Uterus (tissue), 4 donors: ENCODE results near the gene DACT1. TPM values are rescaled to one million over a fixed set of nuclear protein-coding genes. Genes with fewer than 3 reads are reported as not detected.

ENCODE experiments used
- DNase-seq, 2 donors: peaks; one replicate each; pipeline ENCODE4 v3.0.0-alpha.2; 2019 to 2020
- H3K27ac ChIP-seq, 2 donors: fragments of 200-600 bp; sonication (generic); 1 replicate in 1 of 2; 2 replicates in 1 of 2; pipeline ENCODE4 v1.5.1; 2016 to 2018
- H3K27me3 ChIP-seq, 2 donors: fragments of 200-600 bp; sonication (generic); one replicate each; pipeline ENCODE4 v1.5.1; 2018 to 2019; ENCODE audit warnings: control low read depth in 1 of 2
- H3K36me3 ChIP-seq, 2 donors: fragments of 200-600 bp; sonication (generic); one replicate each; pipeline ENCODE4 v1.5.1; 2019; ENCODE audit warnings: control low read depth in 1 of 2
- H3K4me1 ChIP-seq, 2 donors: fragments of 200-600 bp; sonication (generic); one replicate each; pipeline ENCODE4 v1.5.1; 2018 to 2019; ENCODE audit warnings: control low read depth in 1 of 2
- H3K4me3 ChIP-seq, 2 donors: fragments of 200-600 bp; sonication (generic); 1 replicate in 1 of 2; 2 replicates in 1 of 2; pipeline ENCODE4 v1.5.1; 2018 to 2019; ENCODE audit warnings: mild to moderate bottlenecking in 1 of 2
- H3K9me3 ChIP-seq, 2 donors: fragments of 200-600 bp; sonication (generic); one replicate each; pipeline ENCODE4 v1.5.1; 2019; ENCODE audit warnings: control low read depth in 1 of 2
- POLR2A ChIP-seq, 2 donors: fragments of 450-650 bp; IDR thresholded peaks; one replicate each; pipeline ENCODE4 v1.6.1; 2016; ENCODE audit warnings: antibody characterized with exemption in 2 of 2, mild to moderate bottlenecking in 1 of 2, moderate library complexity in 1 of 2
- intact Hi-C: fragments of 100-400 bp; cut with DNase I; formaldehyde crosslinking; loops from one replicate; pipeline ENCODE4 v1.15.1; 2023; ENCODE audit warnings: low total_unique reads
- total RNA-seq, 4 donors: library from RNA; depleted of rRNA in 3 of 4; stranded (reverse); fragments of >200 nt in 3 of 4; gene quantifications; one replicate each; pipeline versions ENCODE4 v1.1.0 to v1.2.4, GENCODE V29; 2014 to 2023
- TF ChIP-seq, protein P1 (sequence below), 4 experiments: fragments of 200-600 bp in 2 of 4; fragments of 450-650 bp in 2 of 4; sonication (generic) in 2 of 4; IDR thresholded peaks; one replicate each; pipeline ENCODE4 v1.5.1; 2016 to 2019; ENCODE audit warnings: antibody characterized with exemption in 4 of 4, mild to moderate bottlenecking in 2 of 4, moderate library complexity in 1 of 4
- donor health status: DM: yes; HTN: yes; CAD: no.

Gene DACT1
- total RNA-seq, 4 donors from 2014 or later: 1.5 to 49.6 (median 10.5) TPM

DNA sequence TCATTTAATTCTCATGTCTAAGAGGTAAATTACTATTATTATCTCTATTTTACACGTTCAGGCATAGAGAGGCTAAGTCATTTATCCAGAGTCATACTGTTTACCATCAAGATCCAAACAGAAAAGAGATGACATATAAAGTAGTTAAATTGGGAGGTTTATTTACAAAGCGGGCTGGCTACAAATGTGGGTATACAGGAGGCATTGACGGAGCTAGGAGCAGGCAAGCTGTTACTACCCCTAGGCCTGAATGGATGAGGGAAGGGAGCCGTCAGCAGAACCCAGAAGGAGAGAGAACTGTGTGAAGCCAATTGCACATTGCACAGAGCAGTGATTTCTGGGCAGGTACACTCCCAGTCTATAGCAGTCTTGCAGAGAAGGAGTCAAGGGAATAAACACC lies 39.8 kb downstream of the DACT1 start:
- no peak for DNase-seq
- Histone ChIP-seq H3K9me3 (no peaks in the 10 kb centered on the region), H3K36me3 (no peaks in the 10 kb centered on the region), H3K27me3 (no peaks in the 10 kb centered on the region), H3K27ac (no peak overlapping the region), H3K4me1 (no peaks in the 10 kb centered on the region), H3K4me3 (no peak overlapping the region)
- TF ChIP-seq, protein P1, sequence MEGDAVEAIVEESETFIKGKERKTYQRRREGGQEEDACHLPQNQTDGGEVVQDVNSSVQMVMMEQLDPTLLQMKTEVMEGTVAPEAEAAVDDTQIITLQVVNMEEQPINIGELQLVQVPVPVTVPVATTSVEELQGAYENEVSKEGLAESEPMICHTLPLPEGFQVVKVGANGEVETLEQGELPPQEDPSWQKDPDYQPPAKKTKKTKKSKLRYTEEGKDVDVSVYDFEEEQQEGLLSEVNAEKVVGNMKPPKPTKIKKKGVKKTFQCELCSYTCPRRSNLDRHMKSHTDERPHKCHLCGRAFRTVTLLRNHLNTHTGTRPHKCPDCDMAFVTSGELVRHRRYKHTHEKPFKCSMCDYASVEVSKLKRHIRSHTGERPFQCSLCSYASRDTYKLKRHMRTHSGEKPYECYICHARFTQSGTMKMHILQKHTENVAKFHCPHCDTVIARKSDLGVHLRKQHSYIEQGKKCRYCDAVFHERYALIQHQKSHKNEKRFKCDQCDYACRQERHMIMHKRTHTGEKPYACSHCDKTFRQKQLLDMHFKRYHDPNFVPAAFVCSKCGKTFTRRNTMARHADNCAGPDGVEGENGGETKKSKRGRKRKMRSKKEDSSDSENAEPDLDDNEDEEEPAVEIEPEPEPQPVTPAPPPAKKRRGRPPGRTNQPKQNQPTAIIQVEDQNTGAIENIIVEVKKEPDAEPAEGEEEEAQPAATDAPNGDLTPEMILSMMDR (IDR thresholded peaks at IDR 0.05): no peak
- TF ChIP-seq POLR2A (IDR thresholded peaks at IDR 0.05): no peak
- intact Hi-C loops: no loop called here

DNA sequence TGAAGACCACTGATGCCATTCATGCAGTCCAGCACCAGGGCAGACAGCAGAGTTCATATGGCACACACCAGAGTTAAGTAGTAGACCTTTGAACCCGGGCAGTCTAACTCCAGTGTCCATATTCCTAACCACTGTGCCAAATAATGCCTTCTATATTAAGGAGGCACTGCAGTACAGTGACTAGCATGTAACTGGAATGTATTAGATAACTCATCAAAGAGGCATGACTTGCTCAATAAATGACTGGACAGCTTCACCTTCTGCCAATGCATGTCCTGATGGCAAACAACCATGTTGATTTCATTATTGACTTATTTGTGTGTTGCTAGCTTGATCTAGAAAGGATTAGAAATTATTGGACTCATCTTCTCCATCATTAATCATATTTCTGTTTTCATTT lies 40.2 kb downstream of the DACT1 start:
- no peaks in the 10 kb centered on the region for H3K9me3 ChIP-seq
- no peaks in the 10 kb centered on the region for H3K27me3 ChIP-seq
- H3K27ac ChIP-seq: no peak overlapping the region
- H3K4me1 ChIP-seq: no peaks in the 10 kb centered on the region
- no peaks in the 10 kb centered on the region for H3K36me3 ChIP-seq
- no peak for DNase-seq
- TF ChIP-seq POLR2A (IDR thresholded peaks at IDR 0.05): no peak
- TF ChIP-seq, protein P1 (IDR thresholded peaks at IDR 0.05): no peak
- intact Hi-C loops: no loop called here
- no peak overlapping the region for H3K4me3 ChIP-seq

DNA sequence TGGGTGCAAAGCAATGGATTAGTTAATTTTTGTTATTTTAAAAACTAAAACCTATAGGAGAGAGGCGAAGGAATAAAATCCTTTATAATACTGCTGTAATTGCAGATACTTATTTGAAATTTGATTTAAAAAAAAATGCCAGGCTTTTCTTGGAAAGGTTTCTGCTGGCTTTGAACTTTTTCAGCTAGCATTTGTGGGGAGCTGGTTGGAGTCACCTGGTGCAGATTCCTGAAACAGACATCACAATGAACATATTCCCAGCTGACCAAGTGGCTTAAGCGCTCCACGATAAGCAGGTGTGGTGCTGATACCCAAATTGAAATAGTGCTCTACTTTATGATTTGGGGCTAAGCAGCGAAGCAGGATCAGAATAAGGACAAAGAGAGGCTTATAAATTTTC lies 42.9 kb downstream of the DACT1 start:
- H3K4me1 ChIP-seq: no peaks in the 10 kb centered on the region
- no peaks in the 10 kb centered on the region for H3K36me3 ChIP-seq
- TF ChIP-seq, protein P1 (IDR thresholded peaks at IDR 0.05): no peak
- TF ChIP-seq POLR2A (IDR thresholded peaks at IDR 0.05): no peak
- H3K27me3 ChIP-seq: no peaks in the 10 kb centered on the region
- intact Hi-C loops: no loop called here
- H3K4me3 ChIP-seq: no peak overlapping the region
- DNase-seq: no peak
- no peaks in the 10 kb centered on the region for H3K9me3 ChIP-seq
- no peak overlapping the region for H3K27ac ChIP-seq

DNA sequence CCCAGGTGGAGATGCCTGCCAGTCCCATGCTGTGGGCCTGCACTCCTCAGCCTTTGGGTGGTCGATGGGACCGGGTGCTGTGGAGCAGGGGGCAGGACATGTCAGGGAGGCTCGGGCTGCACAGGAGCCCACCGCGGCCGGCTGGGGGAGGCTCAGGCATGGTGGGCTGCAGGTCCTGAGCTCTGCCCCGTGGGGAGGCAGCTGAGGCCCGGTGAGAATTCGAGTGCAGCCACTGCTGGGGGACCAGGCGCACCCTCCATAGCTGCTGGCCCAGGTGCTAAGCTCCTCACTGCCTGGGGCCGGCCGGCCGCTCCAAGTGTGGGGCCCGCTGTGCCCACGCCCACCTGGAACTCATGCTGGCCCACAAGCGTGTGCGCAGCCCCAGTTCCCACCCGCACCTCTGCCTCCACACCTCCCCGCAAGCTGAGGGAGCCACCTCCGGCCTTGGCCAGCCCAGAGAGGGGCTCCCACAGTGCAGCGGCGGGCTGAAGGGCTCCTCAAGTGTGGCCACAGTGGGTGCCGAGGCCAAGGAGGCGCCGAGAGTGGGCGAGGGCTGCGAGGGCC lies 49.6 kb downstream of the DACT1 start:
- DNase-seq: no peak
- TF ChIP-seq, protein P1 (IDR thresholded peaks at IDR 0.05): no peak
- TF ChIP-seq POLR2A (IDR thresholded peaks at IDR 0.05): no peak
- H3K27me3 ChIP-seq: no peaks in the 10 kb centered on the region
- no peaks in the 10 kb centered on the region for H3K9me3 ChIP-seq
- H3K27ac ChIP-seq: no peak overlapping the region
- H3K4me1 ChIP-seq: no peaks in the 10 kb centered on the region
- intact Hi-C loops: no loop called here
- H3K36me3 ChIP-seq: no peaks in the 10 kb centered on the region
- H3K4me3 ChIP-seq: no peak overlapping the region

DNA sequence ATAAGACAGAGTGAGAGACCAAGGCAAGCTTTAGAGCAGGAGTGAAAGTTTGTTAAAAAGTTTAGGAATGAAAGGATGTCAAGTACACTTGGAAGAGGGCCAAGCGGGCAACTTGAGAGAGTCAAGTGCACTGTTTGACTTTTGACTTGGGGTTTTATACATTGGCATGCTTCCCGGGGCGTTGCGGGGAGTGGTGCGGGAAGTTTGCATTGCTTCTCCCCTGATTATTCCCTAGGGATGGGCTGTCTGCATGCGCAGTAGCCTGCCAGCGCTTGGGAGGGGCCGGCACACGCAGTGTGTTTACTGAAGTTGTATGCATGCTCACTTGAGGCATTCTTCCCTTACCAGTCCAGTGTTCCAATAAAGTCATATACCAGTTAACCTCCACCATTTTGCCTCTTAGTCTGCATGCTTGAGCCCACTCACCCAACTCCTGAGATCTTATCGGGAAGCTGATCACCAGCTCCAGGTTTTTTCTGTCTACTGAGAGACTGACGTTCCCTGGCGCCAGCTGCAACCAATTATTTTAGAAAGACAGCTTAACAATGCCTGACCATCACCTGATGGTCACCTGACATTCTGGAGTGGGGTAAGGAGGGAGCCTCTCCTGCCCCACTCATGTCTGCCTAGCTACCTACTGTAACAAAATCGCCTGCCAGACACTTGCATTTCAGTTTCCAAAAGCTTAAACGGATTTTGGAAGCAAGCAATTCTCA lies 53.2 kb downstream of the DACT1 start:
- no peak overlapping the region for H3K27ac ChIP-seq
- H3K4me3 ChIP-seq: no peak overlapping the region
- no peaks in the 10 kb centered on the region for H3K4me1 ChIP-seq
- TF ChIP-seq POLR2A (IDR thresholded peaks at IDR 0.05): no peak
- TF ChIP-seq, protein P1 (IDR thresholded peaks at IDR 0.05): no peak
- no peaks in the 10 kb centered on the region for H3K27me3 ChIP-seq
- H3K9me3 ChIP-seq: no peaks in the 10 kb centered on the region
- intact Hi-C loops: no loop called here
- DNase-seq: no peak
- no peaks in the 10 kb centered on the region for H3K36me3 ChIP-seq
